ENCODE results near the gene DLGAP1. TPM values are rescaled to one million over a fixed set of nuclear protein-coding genes. Genes with fewer than 3 reads are reported as not detected.

The DLGAP1 gene
- total RNA-seq, 4 donors from 2014 or later, result 0.13 to 6.2 (median 0.53) TPM

GRCh38 chr18:3616142-3616541 lies 839.0 kb downstream of the DLGAP1 start:
- no peaks in the 10 kb centered on the region for H3K4me1 ChIP-seq
- no peaks in the 10 kb centered on the region for H3K9me3 ChIP-seq
- intact Hi-C loops (cut with DNase I; ENCODE audit: low total_unique reads), result no loop called here
- ATAC-seq, result no peak
- in situ Hi-C loops (cut with MboI; ENCODE audit: low sequenced_read_pairs in 4 of 4), result no loop called here
- H3K36me3 ChIP-seq, result no peaks in the 10 kb centered on the region
- DNase-seq, result no peak
- H3K27ac ChIP-seq, result no peak overlapping the region
- H3K27me3 ChIP-seq, result no peaks in the 10 kb centered on the region
- H3K4me3 ChIP-seq, result no peak overlapping the region
- TF ChIP-seq CTCF (IDR thresholded peaks at IDR 0.05 in 4 of 5, conservative IDR thresholded peaks at IDR 0.05 in 1 of 5) (no peak), POLR2A (IDR thresholded peaks at IDR 0.05) (no peak)

GRCh38 chr18:3615374-3615985 lies 839.6 kb downstream of the DLGAP1 start:
- intact Hi-C loops (cut with DNase I; ENCODE audit: low total_unique reads), result no loop called here
- DNase-seq, result no peak
- Histone ChIP-seq H3K36me3 (no peaks in the 10 kb centered on the region), H3K4me1 (no peaks in the 10 kb centered on the region), H3K27me3 (no peaks in the 10 kb centered on the region), H3K27ac (no peak overlapping the region), H3K9me3 (no peaks in the 10 kb centered on the region), H3K4me3 (no peak overlapping the region)
- ATAC-seq, result no peak
- TF ChIP-seq CTCF (IDR thresholded peaks at IDR 0.05 in 4 of 5, conservative IDR thresholded peaks at IDR 0.05 in 1 of 5), result no peak
- TF ChIP-seq POLR2A (IDR thresholded peaks at IDR 0.05), result no peak
- in situ Hi-C loops (cut with MboI; ENCODE audit: low sequenced_read_pairs in 4 of 4), result no loop called here

- intact Hi-C loops (cut with DNase I; ENCODE audit: low total_unique reads) (no loop called here), in situ Hi-C loops (cut with MboI; ENCODE audit: low sequenced_read_pairs in 4 of 4) (no loop called here)
- no peaks in the 10 kb centered on the region for H3K4me1 ChIP-seq
- no peak overlapping the region for H3K4me3 ChIP-seq
- peaks cover 0 to 4% (median 0%) of the 10 kb centered on the region in 3 donors for H3K27me3 ChIP-seq
- H3K9me3 ChIP-seq, result no peaks in the 10 kb centered on the region
- H3K36me3 ChIP-seq, result no peaks in the 10 kb centered on the region
- H3K27ac ChIP-seq, result no peak overlapping the region
- TF ChIP-seq POLR2A (IDR thresholded peaks at IDR 0.05), result no peak
- no peak for TF ChIP-seq CTCF (IDR thresholded peaks at IDR 0.05 in 4 of 5, conservative IDR thresholded peaks at IDR 0.05 in 1 of 5)
- ATAC-seq (no peak), DNase-seq (no peak)
These were observed 842.8 kb downstream of the DLGAP1 start for GRCh38 chr18:3612315-3612714.

GRCh38 chr18:3611313-3612090 lies 843.6 kb downstream of the DLGAP1 start:
- ATAC-seq (no peak), DNase-seq (no peak)
- TF ChIP-seq POLR2A (IDR thresholded peaks at IDR 0.05) (no peak), CTCF (IDR thresholded peaks at IDR 0.05 in 4 of 5, conservative IDR thresholded peaks at IDR 0.05 in 1 of 5) (no peak)
- Histone ChIP-seq H3K9me3 (no peaks in the 10 kb centered on the region), H3K27me3 (peaks cover 0 to 5% (median 4%) of the 10 kb centered on the region in 3 donors), H3K4me1 (no peaks in the 10 kb centered on the region), H3K27ac (no peak overlapping the region), H3K36me3 (no peaks in the 10 kb centered on the region), H3K4me3 (no peak overlapping the region)
- intact Hi-C loops (cut with DNase I; ENCODE audit: low total_unique reads) (no loop called here), in situ Hi-C loops (cut with MboI; ENCODE audit: low sequenced_read_pairs in 4 of 4) (no loop called here)
